Adrenal gland (tissue), 12 donors: ENCODE measurements around the gene CAPN2. TPM values are rescaled to one million over a fixed set of nuclear protein-coding genes. Genes with fewer than 3 reads are reported as not detected.

Experiments used
- DNase-seq, 7 donors: peaks; one replicate each; pipeline ENCODE4 v3.0.0-alpha.2; 2019 to 2020
- H3K27ac ChIP-seq, 5 donors: fragments of 200-600 bp; sonication (generic) in 4 of 5; 1 replicate in 3 of 5; 2 replicates in 2 of 5; pipeline versions ENCODE4 v1.5.1 to v1.8.0; 2016 to 2020; ENCODE audit warnings: mild to moderate bottlenecking in 1 of 5
- H3K27me3 ChIP-seq: fragments of 200-600 bp; 2 replicates; pipeline ENCODE4 v1.8.0; 2021
- H3K36me3 ChIP-seq, 2 donors: fragments of 200-600 bp; replicated peaks in 1 of 2; 1 replicate in 1 of 2; 2 replicates in 1 of 2; pipeline versions ENCODE4 v1.5.1 to v1.8.0; 2018 to 2022
- H3K4me1 ChIP-seq, 2 donors: fragments of 200-600 bp; replicated peaks in 1 of 2; 1 replicate in 1 of 2; 2 replicates in 1 of 2; pipeline versions ENCODE4 v1.5.1 to v1.8.0; 2018 to 2021
- H3K4me3 ChIP-seq, 4 donors: fragments of 200-600 bp; sonication (generic) in 3 of 4; one replicate each; pipeline ENCODE4 v1.5.1; 2016 to 2018
- H3K9me3 ChIP-seq, 3 donors: fragments of 200-600 bp; sonication (generic) in 1 of 3; replicated peaks in 1 of 3; 1 replicate in 2 of 3; 2 replicates in 1 of 3; pipeline versions ENCODE4 v1.5.1 to v1.8.0; 2016 to 2021
- CTCF ChIP-seq, 6 experiments: fragments of 450-650 bp in 4 of 6; fragments of 200-600 bp in 2 of 6; sonication (generic) in 1 of 6; IDR thresholded peaks; 1 replicate in 5 of 6; 2 replicates in 1 of 6; pipeline versions ENCODE4 v1.5.1 to v1.8.0; 2016 to 2021; ENCODE audit warnings: antibody characterized with exemption in 6 of 6, mild to moderate bottlenecking in 2 of 6, moderate library complexity in 1 of 6
- POLR2A ChIP-seq, 2 donors: fragments of 450-650 bp; IDR thresholded peaks; one replicate each; pipeline ENCODE4 v1.6.1; 2017; ENCODE audit warnings: antibody characterized with exemption in 2 of 2, mild to moderate bottlenecking in 2 of 2, moderate library complexity in 1 of 2
- WGBS, 4 donors: extraction: QIAGEN DNeasy Blood & Tissue Kit in 2 of 4; methylation state at CpG; one replicate each; pipeline versions ENCODE4 v1.1.5 to v1.1.7; 2013 to 2017; 5-methylcytosine and 5-hydroxymethylcytosine counted together
- intact Hi-C, 2 donors: fragments of 100-400 bp; cut with DNase I; formaldehyde crosslinking; loops; one replicate each; pipeline versions ENCODE4 v1.14.1 to v1.15.0; 2022 to 2023
- polyA plus RNA-seq, 3 donors: library from polyadenylated mRNA; stranded (reverse); fragments of 200-250 nt in 2 of 3; fragments of 350-450 nt in 1 of 3; fragmentation: Illumina TruSeq in 1 of 3; extraction: RNeasy Lipid Tissue Mini Kit (QIAGEN cat#74804) in 1 of 3; gene quantifications; one replicate each; pipeline ENCODE4 v1.2.3, GENCODE V29; 2013 to 2014
- total RNA-seq, 9 donors: library from RNA; depleted of rRNA in 4 of 9; stranded (reverse); fragments of >200 nt in 4 of 9; fragments of 120-200 nt in 1 of 9; fragmentation: NEBNext Ultra II Directional in 1 of 9; extraction: Animal tissue kit (Norgen Biotek cat#: 25700) in 1 of 9; gene quantifications; one replicate each; pipeline versions ENCODE4 v1.1.0 to v1.2.4, GENCODE V29; 2013 to 2023
- donor health status: healthy with polysubstance abuse.
- donor health status: Bipolar disorder and iron deficiency.
- donor health status: DM: yes; HTN: yes; CAD: no.
- donor health status: DM: no; HTN: no; CAD: no.
- donor health status: DM: no; HTN: no; CAD: no.
- donor health status: DM: yes; HTN: yes; CAD: no.

The CAPN2 gene
- total and polyA plus RNA-seq, 12 donors, result 110 to 366 (median 199) TPM

GRCh38 chr1:223682502-223682901 lies 29.8 kb upstream of the CAPN2 start:
- Histone ChIP-seq H3K4me1 (no peaks in the 10 kb centered on the region), H3K9me3 (no peaks in the 10 kb centered on the region), H3K4me3 (no peak overlapping the region), H3K36me3 (no peaks in the 10 kb centered on the region), H3K27me3 (no peaks in the 10 kb centered on the region), H3K27ac (no peak overlapping the region)
- 84 to 93% (median 86%) methylated on average over 3 of the region's 3 CpGs for WGBS, 4 donors
- DNase-seq, result no peak
- TF ChIP-seq CTCF (IDR thresholded peaks at IDR 0.05), result no peak
- TF ChIP-seq POLR2A (IDR thresholded peaks at IDR 0.05), result no peak
- intact Hi-C loops, result loop anchor here in 1 of 2 donors (10.0 kb wide), 1 partner anchor 548 kb away; no protein-coding TSS in a partner anchor

- Histone ChIP-seq H3K27me3 (no peaks in the 10 kb centered on the region), H3K4me3 (no peak overlapping the region), H3K27ac (no peak overlapping the region), H3K9me3 (no peaks in the 10 kb centered on the region), H3K36me3 (no peaks in the 10 kb centered on the region), H3K4me1 (no peaks in the 10 kb centered on the region)
- DNase-seq, result peak; percentile 51 to 88 (median 66)
- TF ChIP-seq CTCF (IDR thresholded peaks at IDR 0.05) (peak; percentile 33 to 75 (median 66)), POLR2A (IDR thresholded peaks at IDR 0.05) (no peak)
- intact Hi-C loops, result loop anchor here in 1 of 2 donors (10.0 kb wide), 1 partner anchor 549 kb away; no protein-coding TSS in a partner anchor
- WGBS, 4 donors, result 59 to 68% (median 61%) methylated on average over 9 of the region's 9 CpGs
These were observed 28.5 kb upstream of the CAPN2 start for GRCh38 chr1:223683586-223684487.

GRCh38 chr1:223684488-223684792 lies 27.9 kb upstream of the CAPN2 start:
- Histone ChIP-seq H3K4me3 (no peak overlapping the region), H3K9me3 (no peaks in the 10 kb centered on the region), H3K27ac (no peak overlapping the region), H3K4me1 (no peaks in the 10 kb centered on the region), H3K36me3 (no peaks in the 10 kb centered on the region), H3K27me3 (no peaks in the 10 kb centered on the region)
- no peak for TF ChIP-seq CTCF (IDR thresholded peaks at IDR 0.05)
- TF ChIP-seq POLR2A (IDR thresholded peaks at IDR 0.05), result no peak
- WGBS, 4 donors, result 66 to 79% (median 73%) methylated on average over 3 of the region's 3 CpGs
- intact Hi-C loops, result loop anchor here in 1 of 2 donors (10.0 kb wide), 1 partner anchor 550 kb away; no protein-coding TSS in a partner anchor
- no peak for DNase-seq

GRCh38 chr1:223691121-223691520 lies 21.2 kb upstream of the CAPN2 start:
- DNase-seq, result no peak
- 68 to 87% (median 76%) methylated on average over 4 of the region's 4 CpGs for WGBS, 4 donors
- intact Hi-C loops, result no loop called here
- H3K36me3 ChIP-seq, result no peaks in the 10 kb centered on the region
- H3K27ac ChIP-seq, result no peak overlapping the region
- TF ChIP-seq POLR2A (IDR thresholded peaks at IDR 0.05), result no peak
- no peak for TF ChIP-seq CTCF (IDR thresholded peaks at IDR 0.05)
- H3K4me1 ChIP-seq, result peaks cover 0 to 19% of the 10 kb centered on the region in 2 donors
- H3K27me3 ChIP-seq, result no peaks in the 10 kb centered on the region
- no peak overlapping the region for H3K4me3 ChIP-seq
- H3K9me3 ChIP-seq, result no peaks in the 10 kb centered on the region
